ENCODE data around the gene TMEM120A.

Gene TMEM120A

GRCh38 chr7:75957021-75957736 is 37.2 kb downstream of the TMEM120A start:
- no peak for DNase-seq

GRCh38 chr7:75955331-75955955 is 39.0 kb downstream of the TMEM120A start:
- DNase-seq = no peak

GRCh38 chr7:75953931-75954330 is 40.5 kb downstream of the TMEM120A start:
- no peak for DNase-seq

- no peak for DNase-seq
Measured at GRCh38 chr7:75953431-75953830, 41.0 kb downstream of the TMEM120A start.

- no peak for DNase-seq
Measured at GRCh38 chr7:75951506-75951905, 42.9 kb downstream of the TMEM120A start.

- no peak for DNase-seq
Measured at GRCh38 chr7:75950111-75950681, 44.2 kb downstream of the TMEM120A start.

GRCh38 chr7:75948179-75948578 is 46.2 kb downstream of the TMEM120A start:
- DNase-seq = no peak

GRCh38 chr7:75946207-75946855 is 48.1 kb downstream of the TMEM120A start:
- DNase-seq = no peak

- no peak for DNase-seq
Measured at GRCh38 chr7:75945297-75946168, 48.9 kb downstream of the TMEM120A start.

GRCh38 chr7:75944507-75944906 is 49.9 kb downstream of the TMEM120A start:
- no peak for DNase-seq

- no peak for DNase-seq
Measured at GRCh38 chr7:75943864-75944263, 50.5 kb downstream of the TMEM120A start.

GRCh38 chr7:75938921-75939320 is 55.5 kb downstream of the TMEM120A start:
- no peak for DNase-seq

GRCh38 chr7:75937958-75938786 is 56.2 kb downstream of the TMEM120A start:
- no peak for DNase-seq
